ENCODE measurements around the gene HDAC2.

Gene HDAC2

GRCh38 chr6:113969888-113970804 is 802 bp downstream of the HDAC2 start:
- peaks cover 6% of the 10 kb centered on the region for H3K27me3 ChIP-seq (ENCODE audit: control insufficient read depth, insufficient read depth, low read length)
- H3K4me3 ChIP-seq (ENCODE audit: low read length): peak overlapping the region; percentile 99
- H3K27ac ChIP-seq (ENCODE audit: low read length): peak overlapping the region; percentile 99
- H3K36me3 ChIP-seq (ENCODE audit: control insufficient read depth, low read depth, low read length): no peaks in the 10 kb centered on the region
- peak overlapping the region; percentile 100 for H3K9ac ChIP-seq (ENCODE audit: low read length)
- peaks cover 24% of the 10 kb centered on the region for H3K4me1 ChIP-seq (ENCODE audit: control insufficient read depth, low read depth, low read length)
- no peaks in the 10 kb centered on the region for H3K9me3 ChIP-seq (ENCODE audit: control insufficient read depth, low read depth, low read length)

DNA sequence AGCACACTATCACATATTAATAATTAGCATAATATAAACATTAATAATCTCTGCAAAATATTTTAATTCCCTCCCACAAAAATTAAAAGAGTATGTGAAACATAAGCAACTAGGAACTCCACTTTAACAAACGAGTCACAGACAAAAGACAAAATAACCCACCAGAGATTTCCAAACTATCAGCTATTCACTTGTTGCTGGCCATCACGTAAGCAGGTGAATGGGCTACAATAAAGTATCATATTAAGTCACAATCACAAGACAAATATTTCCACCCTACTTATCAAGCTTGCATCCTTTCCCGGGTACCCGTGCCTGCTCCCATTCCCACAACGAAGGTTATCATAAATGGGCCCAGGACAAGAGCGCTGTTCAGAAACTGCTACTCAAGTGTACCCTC is 2.5 kb downstream of the HDAC2 start:
- Histone ChIP-seq H3K36me3 (ENCODE audit: control insufficient read depth, low read depth, low read length) (no peaks in the 10 kb centered on the region), H3K27ac (ENCODE audit: low read length) (no peak overlapping the region), H3K9me3 (ENCODE audit: control insufficient read depth, low read depth, low read length) (no peaks in the 10 kb centered on the region), H3K4me1 (ENCODE audit: control insufficient read depth, low read depth, low read length) (peaks cover 30% of the 10 kb centered on the region), H3K27me3 (ENCODE audit: control insufficient read depth, insufficient read depth, low read length) (peaks cover 6% of the 10 kb centered on the region), H3K4me3 (ENCODE audit: low read length) (peak overlapping the region; percentile 99), H3K9ac (ENCODE audit: low read length) (peak overlapping the region; percentile 100)

DNA sequence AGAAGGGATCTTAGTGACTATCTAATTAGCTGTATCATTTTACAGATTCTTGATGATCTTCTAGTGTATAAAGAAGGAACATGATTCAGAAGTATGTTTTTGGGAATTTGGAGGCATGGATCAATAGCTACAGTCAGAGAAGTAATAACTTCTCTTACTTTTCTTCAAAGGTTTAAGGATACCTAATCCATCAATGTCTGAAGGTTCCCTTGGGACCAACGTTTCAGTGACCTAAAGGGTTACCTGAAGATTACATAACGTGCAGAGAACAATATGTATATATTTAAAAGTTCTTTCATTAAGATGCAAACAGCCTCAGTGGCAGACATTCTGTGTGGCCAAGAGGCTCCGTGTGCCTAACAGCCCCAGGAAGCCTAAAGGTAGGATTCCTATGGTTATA is 3.2 kb downstream of the HDAC2 start:
- peaks cover 30% of the 10 kb centered on the region for H3K4me1 ChIP-seq (ENCODE audit: control insufficient read depth, low read depth, low read length)
- H3K9ac ChIP-seq (ENCODE audit: low read length): no peak overlapping the region
- no peaks in the 10 kb centered on the region for H3K9me3 ChIP-seq (ENCODE audit: control insufficient read depth, low read depth, low read length)
- peak overlapping the region; percentile 99 for H3K4me3 ChIP-seq (ENCODE audit: low read length)
- H3K36me3 ChIP-seq (ENCODE audit: control insufficient read depth, low read depth, low read length): no peaks in the 10 kb centered on the region
- no peak overlapping the region for H3K27ac ChIP-seq (ENCODE audit: low read length)
- H3K27me3 ChIP-seq (ENCODE audit: control insufficient read depth, insufficient read depth, low read length): peaks cover 6% of the 10 kb centered on the region

- Histone ChIP-seq H3K27me3 (ENCODE audit: control insufficient read depth, insufficient read depth, low read length) (no peaks in the 10 kb centered on the region), H3K27ac (ENCODE audit: low read length) (no peak overlapping the region), H3K4me3 (ENCODE audit: low read length) (no peak overlapping the region), H3K9ac (ENCODE audit: low read length) (no peak overlapping the region), H3K36me3 (ENCODE audit: control insufficient read depth, low read depth, low read length) (peaks cover 35% of the 10 kb centered on the region), H3K9me3 (ENCODE audit: control insufficient read depth, low read depth, low read length) (no peaks in the 10 kb centered on the region), H3K4me1 (ENCODE audit: control insufficient read depth, low read depth, low read length) (peaks cover 29% of the 10 kb centered on the region)
Observed at GRCh38 chr6:113960795-113961194, 10.2 kb downstream of the HDAC2 start.

GRCh38 chr6:113959235-113959634 is 11.7 kb downstream of the HDAC2 start:
- Histone ChIP-seq H3K9ac (ENCODE audit: low read length) (no peak overlapping the region), H3K4me1 (ENCODE audit: control insufficient read depth, low read depth, low read length) (peaks cover 23% of the 10 kb centered on the region), H3K4me3 (ENCODE audit: low read length) (no peak overlapping the region), H3K27ac (ENCODE audit: low read length) (no peak overlapping the region), H3K27me3 (ENCODE audit: control insufficient read depth, insufficient read depth, low read length) (no peaks in the 10 kb centered on the region), H3K9me3 (ENCODE audit: control insufficient read depth, low read depth, low read length) (no peaks in the 10 kb centered on the region), H3K36me3 (ENCODE audit: control insufficient read depth, low read depth, low read length) (peaks cover 50% of the 10 kb centered on the region)

GRCh38 chr6:113954653-113955052 is 16.3 kb downstream of the HDAC2 start:
- H3K9me3 ChIP-seq (ENCODE audit: control insufficient read depth, low read depth, low read length): no peaks in the 10 kb centered on the region
- no peak overlapping the region for H3K4me3 ChIP-seq (ENCODE audit: low read length)
- peaks cover under 1% of the 10 kb centered on the region for H3K4me1 ChIP-seq (ENCODE audit: control insufficient read depth, low read depth, low read length)
- peaks cover 88% of the 10 kb centered on the region for H3K36me3 ChIP-seq (ENCODE audit: control insufficient read depth, low read depth, low read length)
- no peaks in the 10 kb centered on the region for H3K27me3 ChIP-seq (ENCODE audit: control insufficient read depth, insufficient read depth, low read length)
- H3K9ac ChIP-seq (ENCODE audit: low read length): no peak overlapping the region
- H3K27ac ChIP-seq (ENCODE audit: low read length): no peak overlapping the region

DNA sequence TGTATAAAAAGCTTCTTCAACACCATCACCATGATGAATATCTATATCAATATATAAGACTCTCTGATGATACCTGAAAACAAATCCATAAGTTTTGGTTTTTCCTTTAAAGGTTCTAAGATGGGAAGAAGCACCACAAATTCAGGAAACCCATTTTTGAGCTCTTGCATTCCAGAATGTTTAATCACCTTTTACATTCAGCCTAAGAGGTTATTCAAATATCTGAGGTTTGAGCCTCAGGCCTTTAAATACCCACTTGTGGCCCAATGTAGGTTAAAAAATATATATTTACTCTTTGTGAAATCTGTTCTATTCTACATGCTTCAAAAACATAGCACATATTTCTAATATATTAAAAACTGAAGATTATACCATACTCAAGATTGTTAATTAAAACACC is 17.6 kb downstream of the HDAC2 start:
- Histone ChIP-seq H3K9ac (ENCODE audit: low read length) (no peak overlapping the region), H3K9me3 (ENCODE audit: control insufficient read depth, low read depth, low read length) (no peaks in the 10 kb centered on the region), H3K27me3 (ENCODE audit: control insufficient read depth, insufficient read depth, low read length) (no peaks in the 10 kb centered on the region), H3K27ac (ENCODE audit: low read length) (no peak overlapping the region), H3K4me1 (ENCODE audit: control insufficient read depth, low read depth, low read length) (no peaks in the 10 kb centered on the region), H3K4me3 (ENCODE audit: low read length) (no peak overlapping the region), H3K36me3 (ENCODE audit: control insufficient read depth, low read depth, low read length) (peaks cover 91% of the 10 kb centered on the region)

- H3K27ac ChIP-seq (ENCODE audit: low read length): no peak overlapping the region
- no peaks in the 10 kb centered on the region for H3K27me3 ChIP-seq (ENCODE audit: control insufficient read depth, insufficient read depth, low read length)
- H3K36me3 ChIP-seq (ENCODE audit: control insufficient read depth, low read depth, low read length): peaks cover 85% of the 10 kb centered on the region
Observed at GRCh38 chr6:113949499-113949898, 21.4 kb downstream of the HDAC2 start.

GRCh38 chr6:113944701-113945100 is 26.2 kb downstream of the HDAC2 start:
- no peaks in the 10 kb centered on the region for H3K27me3 ChIP-seq (ENCODE audit: control insufficient read depth, insufficient read depth, low read length)
- H3K9me3 ChIP-seq (ENCODE audit: control insufficient read depth, low read depth, low read length): no peaks in the 10 kb centered on the region
- no peaks in the 10 kb centered on the region for H3K4me1 ChIP-seq (ENCODE audit: control insufficient read depth, low read depth, low read length)
- no peak overlapping the region for H3K4me3 ChIP-seq (ENCODE audit: low read length)
- H3K9ac ChIP-seq (ENCODE audit: low read length): no peak overlapping the region
- H3K27ac ChIP-seq (ENCODE audit: low read length): no peak overlapping the region
- H3K36me3 ChIP-seq (ENCODE audit: control insufficient read depth, low read depth, low read length): peaks cover 92% of the 10 kb centered on the region

More at GRCh38 chr6:113949499-113949898, 21.4 kb downstream of the HDAC2 start:
- Histone ChIP-seq H3K4me3 (ENCODE audit: low read length) (no peak overlapping the region), H3K9me3 (ENCODE audit: control insufficient read depth, low read depth, low read length) (no peaks in the 10 kb centered on the region), H3K4me1 (ENCODE audit: control insufficient read depth, low read depth, low read length) (no peaks in the 10 kb centered on the region), H3K9ac (ENCODE audit: low read length) (no peak overlapping the region)

DNA sequence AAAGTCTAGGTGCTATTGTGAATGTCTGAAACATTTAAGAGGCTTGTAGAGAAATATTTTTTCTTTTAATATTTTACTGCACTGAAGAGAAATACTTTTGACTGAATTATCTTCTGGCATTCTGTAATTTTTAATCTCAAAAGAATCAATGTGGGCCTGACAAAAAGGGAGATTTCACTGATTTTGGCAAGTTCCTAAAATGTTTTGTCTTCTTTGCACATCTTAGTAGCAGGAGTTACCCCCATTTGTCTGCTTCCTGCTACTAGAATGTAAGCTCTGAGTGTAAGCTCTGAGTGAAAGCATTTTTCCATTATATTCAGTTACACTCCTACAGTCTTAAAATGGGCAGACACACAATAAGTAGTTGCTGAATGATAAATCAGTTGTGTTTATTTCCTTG is 31.1 kb downstream of the HDAC2 start:
- Histone ChIP-seq H3K27me3 (ENCODE audit: control insufficient read depth, insufficient read depth, low read length) (no peaks in the 10 kb centered on the region), H3K27ac (ENCODE audit: low read length) (no peak overlapping the region), H3K36me3 (ENCODE audit: control insufficient read depth, low read depth, low read length) (peaks cover 67% of the 10 kb centered on the region), H3K4me3 (ENCODE audit: low read length) (no peak overlapping the region), H3K9me3 (ENCODE audit: control insufficient read depth, low read depth, low read length) (no peaks in the 10 kb centered on the region), H3K4me1 (ENCODE audit: control insufficient read depth, low read depth, low read length) (no peaks in the 10 kb centered on the region), H3K9ac (ENCODE audit: low read length) (no peak overlapping the region)

GRCh38 chr6:113936093-113936934 is 34.6 kb downstream of the HDAC2 start:
- Histone ChIP-seq H3K4me3 (ENCODE audit: low read length) (no peak overlapping the region), H3K27ac (ENCODE audit: low read length) (no peak overlapping the region), H3K9ac (ENCODE audit: low read length) (no peak overlapping the region), H3K36me3 (ENCODE audit: control insufficient read depth, low read depth, low read length) (peaks cover 33% of the 10 kb centered on the region), H3K9me3 (ENCODE audit: control insufficient read depth, low read depth, low read length) (no peaks in the 10 kb centered on the region), H3K27me3 (ENCODE audit: control insufficient read depth, insufficient read depth, low read length) (no peaks in the 10 kb centered on the region), H3K4me1 (ENCODE audit: control insufficient read depth, low read depth, low read length) (no peaks in the 10 kb centered on the region)

All from iPS-18a (cell line).